Mammary epithelial cell (primary cell): ENCODE data around the gene SEPTIN3.

Source experiments
- CTCF ChIP-seq, 2 donors: IDR thresholded peaks in 1 of 2; conservative IDR thresholded peaks in 1 of 2; 2 replicates each; pipeline ENCODE4 v1.5.1; 2011 to 2012; ENCODE audit warnings: inconsistent platforms in 2 of 2, low read length in 2 of 2, mild to moderate bottlenecking in 2 of 2, control low read depth in 1 of 2, low read depth in 1 of 2; ENCODE audit not compliant: insufficient read depth in 1 of 2; ENCODE audit errors: extremely low read depth in 1 of 2
- EZH2 ChIP-seq: IDR thresholded peaks from 2 replicates; pipeline ENCODE4 v1.6.1; 2012; ENCODE audit warnings: low read length, inconsistent platforms, borderline replicate concordance

- TF ChIP-seq CTCF (conservative IDR thresholded peaks at IDR 0.05 in 1 of 2, IDR thresholded peaks at IDR 0.05 in 1 of 2; ENCODE audit: extremely low read depth in 1 of 2, insufficient read depth in 1 of 2, low read depth in 1 of 2, low read length in 2 of 2) (no peak), EZH2 (no peak)
These were observed 13.6 kb downstream of the SEPTIN3 start for GRCh38 chr22:41982865-41983264.
